Duodenal mucosa (tissue), 2 donors: ENCODE measurements around the gene MPG.

Experiments
- H3K27ac ChIP-seq: one replicate; pipeline ENCODE4 v1.7.0; 2013; ENCODE audit warnings: low read depth, low read length
- H3K27me3 ChIP-seq, 2 donors: one replicate each; pipeline ENCODE4 v1.7.0; 2013; ENCODE audit warnings: low read length in 2 of 2, control low read depth in 1 of 2; ENCODE audit not compliant: insufficient read depth in 2 of 2, control insufficient read depth in 1 of 2
- H3K36me3 ChIP-seq, 2 donors: one replicate each; pipeline ENCODE4 v1.7.0; 2013; ENCODE audit warnings: low read length in 2 of 2, control low read depth in 1 of 2; ENCODE audit not compliant: insufficient read depth in 2 of 2, control insufficient read depth in 1 of 2
- H3K4me1 ChIP-seq, 2 donors: one replicate each; pipeline ENCODE4 v1.7.0; 2013; ENCODE audit warnings: low read length in 2 of 2, control low read depth in 1 of 2; ENCODE audit not compliant: insufficient read depth in 2 of 2, control insufficient read depth in 1 of 2
- H3K4me3 ChIP-seq, 2 donors: one replicate each; pipeline ENCODE4 v1.7.0; 2013; ENCODE audit warnings: low read length in 2 of 2, low read depth in 1 of 2
- H3K9ac ChIP-seq, 2 donors: one replicate each; pipeline ENCODE4 v1.7.0; 2013; ENCODE audit warnings: low read length in 2 of 2, low read depth in 1 of 2
- H3K9me3 ChIP-seq, 2 donors: one replicate each; pipeline ENCODE4 v1.7.0; 2013; ENCODE audit warnings: low read length in 2 of 2, control low read depth in 1 of 2; ENCODE audit not compliant: control insufficient read depth in 1 of 2

Gene MPG

DNA sequence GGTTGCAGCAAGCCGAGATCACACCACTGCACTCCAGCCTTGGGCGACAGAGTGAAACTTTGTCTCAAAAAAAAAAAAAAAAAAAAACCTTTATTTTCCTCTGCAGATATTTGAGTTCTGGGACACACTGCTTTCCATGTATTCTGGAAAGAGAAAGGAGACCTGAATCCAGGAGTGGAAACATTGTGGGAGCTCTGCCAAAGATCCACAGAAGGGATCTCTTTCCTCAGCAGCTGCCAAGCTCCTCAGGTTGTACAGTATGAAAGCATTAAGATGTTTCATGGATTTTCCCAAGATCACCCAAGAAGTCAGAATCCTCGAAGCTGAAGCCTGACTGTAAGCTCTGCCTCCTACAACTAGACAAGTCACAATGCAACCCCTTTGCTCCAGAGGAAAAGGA, 47.0 kb downstream of the MPG start:
- no peaks in the 10 kb centered on the region for H3K9me3 ChIP-seq
- no peaks in the 10 kb centered on the region for H3K27me3 ChIP-seq
- H3K36me3 ChIP-seq: peaks cover 3 to 5% of the 10 kb centered on the region in 2 donors
- H3K27ac ChIP-seq: no peak overlapping the region
- no peak overlapping the region for H3K4me3 ChIP-seq
- no peaks in the 10 kb centered on the region for H3K4me1 ChIP-seq
- no peak overlapping the region for H3K9ac ChIP-seq

DNA sequence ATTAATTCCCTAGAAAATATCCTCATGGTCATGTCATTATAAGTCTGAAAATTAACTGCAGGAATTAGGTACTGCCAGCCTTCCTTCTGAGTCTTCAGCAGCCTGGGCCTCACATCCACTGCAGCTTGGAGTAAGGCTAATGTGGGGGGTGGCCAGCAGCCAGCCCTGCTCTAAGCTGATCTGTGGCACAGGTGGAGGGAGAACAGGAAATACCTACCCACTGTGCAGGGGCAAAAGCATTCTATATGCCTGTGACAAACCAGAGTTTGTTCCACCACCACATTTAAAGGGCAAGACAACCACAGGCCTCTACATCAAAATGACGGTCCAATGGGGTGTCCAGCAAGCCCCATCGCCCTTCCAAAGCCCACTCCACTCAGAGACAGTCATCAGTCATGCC, 51.0 kb downstream of the MPG start:
- no peak overlapping the region for H3K9ac ChIP-seq
- H3K4me3 ChIP-seq: no peak overlapping the region
- no peaks in the 10 kb centered on the region for H3K4me1 ChIP-seq
- peaks cover 0 to 3% of the 10 kb centered on the region in 2 donors for H3K36me3 ChIP-seq
- H3K27me3 ChIP-seq: no peaks in the 10 kb centered on the region
- no peaks in the 10 kb centered on the region for H3K9me3 ChIP-seq
- H3K27ac ChIP-seq: no peak overlapping the region

DNA sequence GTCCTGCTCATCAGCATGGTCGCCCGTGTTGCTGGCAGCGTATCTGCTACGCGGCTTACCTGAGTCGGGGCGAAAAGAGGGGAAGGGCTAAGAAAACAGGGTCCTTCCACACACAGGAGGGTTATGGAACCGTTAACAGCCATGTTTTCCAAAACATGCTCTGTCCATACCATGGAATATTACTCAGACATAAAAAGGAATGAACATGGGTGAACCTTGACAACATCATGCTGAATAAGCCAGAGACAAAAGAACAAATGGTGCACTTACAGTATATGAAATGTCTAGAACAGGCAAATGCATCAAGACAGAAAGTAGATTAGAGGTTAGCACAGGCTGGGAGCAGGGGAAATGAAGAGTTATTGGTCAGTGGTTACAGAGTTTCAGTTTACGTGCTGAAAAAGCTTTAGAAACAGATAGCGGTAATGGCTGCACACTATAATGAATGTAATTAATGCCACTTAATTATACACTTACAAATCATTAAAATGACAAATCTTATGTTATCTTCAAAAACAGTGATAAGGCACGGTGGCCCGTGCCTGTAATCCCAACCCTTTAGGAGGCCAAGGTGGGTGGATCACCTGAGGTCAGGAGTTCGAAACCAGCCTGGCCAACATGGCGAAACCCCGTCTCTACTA, 52.6 kb downstream of the MPG start:
- no peaks in the 10 kb centered on the region for H3K9me3 ChIP-seq
- no peak overlapping the region for H3K4me3 ChIP-seq
- no peak overlapping the region for H3K27ac ChIP-seq
- H3K36me3 ChIP-seq: peaks cover 0 to 3% of the 10 kb centered on the region in 2 donors
- no peak overlapping the region for H3K9ac ChIP-seq
- H3K27me3 ChIP-seq: no peaks in the 10 kb centered on the region
- H3K4me1 ChIP-seq: no peaks in the 10 kb centered on the region

DNA sequence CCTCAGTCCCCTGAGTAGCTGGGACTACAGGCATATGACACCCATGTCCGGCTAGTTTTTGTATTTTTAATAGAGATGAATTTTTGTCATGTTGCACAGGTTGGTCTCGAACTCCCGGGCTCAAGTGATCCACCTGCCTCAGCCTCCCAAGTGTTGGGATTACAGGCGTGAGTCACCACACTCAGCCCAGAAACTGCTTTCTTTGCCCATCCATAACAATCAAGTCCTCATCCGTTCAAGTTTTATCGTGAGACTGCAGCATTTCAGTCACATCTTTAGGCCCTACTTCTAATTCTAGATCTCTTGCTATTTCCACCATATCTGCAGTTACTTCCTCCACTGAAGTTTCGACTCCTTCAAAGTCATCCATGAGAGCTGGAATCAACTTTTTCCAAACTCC, 54.1 kb downstream of the MPG start:
- Histone ChIP-seq H3K4me1 (no peaks in the 10 kb centered on the region), H3K9me3 (no peaks in the 10 kb centered on the region), H3K4me3 (no peak overlapping the region), H3K27me3 (no peaks in the 10 kb centered on the region), H3K36me3 (peaks cover 0 to 3% of the 10 kb centered on the region in 2 donors), H3K27ac (no peak overlapping the region), H3K9ac (no peak overlapping the region)

DNA sequence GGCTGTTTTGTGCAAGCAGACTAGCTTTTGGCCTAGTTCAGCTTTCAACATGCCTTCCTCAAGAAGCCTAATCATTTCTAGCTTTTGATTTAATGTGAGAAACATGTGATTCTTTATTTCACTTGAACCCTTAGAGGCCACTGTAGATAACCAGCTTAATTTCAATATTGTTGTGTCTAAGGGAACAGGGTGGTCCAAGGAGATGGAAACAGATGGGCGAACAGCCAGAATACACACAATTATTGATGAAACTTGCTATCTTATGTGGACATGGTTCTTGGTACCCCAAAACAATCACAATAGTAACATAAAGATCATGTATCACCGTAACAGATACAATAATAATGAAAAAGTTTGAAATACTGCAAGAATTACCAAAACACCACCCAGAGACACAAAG, 55.7 kb downstream of the MPG start:
- no peak overlapping the region for H3K27ac ChIP-seq
- H3K36me3 ChIP-seq: peaks cover 0 to 3% of the 10 kb centered on the region in 2 donors
- no peak overlapping the region for H3K9ac ChIP-seq
- no peak overlapping the region for H3K4me3 ChIP-seq
- H3K27me3 ChIP-seq: no peaks in the 10 kb centered on the region
- no peaks in the 10 kb centered on the region for H3K9me3 ChIP-seq
- H3K4me1 ChIP-seq: no peaks in the 10 kb centered on the region
